ENCODE measurements around the gene FAM43B. TPM values are rescaled to one million over a fixed set of nuclear protein-coding genes. Genes with fewer than 3 reads are reported as not detected.
A peak's percentile ranks its signal among the peaks of the same experiment; 100 is the strongest.

FAM43B gene
- total RNA-seq, 6 donors from 2014 or later, result 0.23 to 1.2 (median 0.30) TPM; not detected in 3

DNA sequence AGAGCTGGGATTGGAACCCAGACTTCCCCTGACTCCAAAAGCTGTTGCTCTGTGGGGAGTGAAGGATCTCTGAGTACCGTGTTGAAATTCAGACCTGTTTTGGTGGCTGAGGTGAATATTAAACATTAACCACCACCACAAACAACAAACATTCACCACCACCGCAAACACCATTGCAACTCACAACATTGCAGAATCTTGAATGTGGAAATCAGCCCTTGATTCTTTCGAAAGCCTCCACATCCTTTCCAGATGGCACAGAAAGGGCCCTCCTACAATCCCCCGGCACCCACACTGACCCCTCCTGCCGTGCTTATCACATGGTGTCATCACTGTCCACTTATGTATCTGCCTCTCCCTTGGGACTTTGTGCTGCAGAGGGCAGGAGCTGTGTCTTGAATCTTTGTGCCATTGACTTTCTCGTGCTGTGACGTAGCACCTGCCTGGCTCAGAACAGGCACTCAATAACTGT is 38.0 kb downstream of the FAM43B start:
- peak in 1 of 2 donors; percentile 40 for ATAC-seq (ENCODE audit: low FRiP score in 2 of 2)
- peak in 1 of 2 donors; percentile 57 for DNase-seq
- no peaks in the 10 kb centered on the region for H3K36me3 ChIP-seq
- H3K27me3 ChIP-seq, result peaks cover 0 to 8% (median 0%) of the 10 kb centered on the region in 4 donors
- H3K9me3 ChIP-seq, result no peaks in the 10 kb centered on the region
- WGBS, 2 donors, result 17 to 27% methylated on average over 7 of the region's 7 CpGs
- TF ChIP-seq POLR2AphosphoS5 (IDR thresholded peaks at IDR 0.05), result no peak
- no peak for TF ChIP-seq CTCF (IDR thresholded peaks at IDR 0.05)
- no peak for TF ChIP-seq EP300 (IDR thresholded peaks at IDR 0.05)
- TF ChIP-seq POLR2A (IDR thresholded peaks at IDR 0.05), result no peak
- peaks cover 0 to 14% (median 6%) of the 10 kb centered on the region in 4 donors for H3K4me1 ChIP-seq
- peak overlapping the region in 1 of 4 donors; percentile 34 for H3K4me3 ChIP-seq
- peak overlapping the region in 3 of 4 donors; percentile 67 to 79 (median 78) for H3K27ac ChIP-seq

DNA sequence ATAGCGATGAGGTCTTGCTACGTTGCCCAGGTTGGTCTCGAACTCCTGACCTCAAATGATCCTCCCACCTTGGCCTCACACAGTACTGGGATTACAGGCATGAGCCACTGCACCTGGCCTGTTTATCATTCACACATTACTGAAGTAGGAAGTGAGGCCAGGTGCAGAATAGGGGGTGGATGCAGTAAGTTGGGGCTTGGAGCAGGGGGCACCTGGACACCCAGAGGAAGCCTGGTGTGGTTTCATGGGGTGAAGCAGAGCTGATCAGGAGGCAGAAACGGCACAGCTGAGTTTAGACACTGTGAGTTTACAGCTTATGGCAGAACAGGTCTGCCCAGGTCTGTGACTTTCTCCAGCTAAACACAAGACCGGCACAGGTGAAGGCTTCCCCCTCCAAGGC is 41.4 kb downstream of the FAM43B start:
- DNase-seq (no peak), ATAC-seq (ENCODE audit: low FRiP score in 2 of 2) (no peak)
- no peak for TF ChIP-seq EP300 (IDR thresholded peaks at IDR 0.05)
- no peak for TF ChIP-seq POLR2A (IDR thresholded peaks at IDR 0.05)
- no peak for TF ChIP-seq POLR2AphosphoS5 (IDR thresholded peaks at IDR 0.05)
- TF ChIP-seq CTCF (IDR thresholded peaks at IDR 0.05), result no peak
- Histone ChIP-seq H3K27ac (no peak overlapping the region), H3K4me3 (no peak overlapping the region), H3K36me3 (no peaks in the 10 kb centered on the region), H3K9me3 (no peaks in the 10 kb centered on the region), H3K27me3 (peaks cover 0 to 4% (median 0%) of the 10 kb centered on the region in 4 donors), H3K4me1 (peaks cover 0 to 13% (median 5%) of the 10 kb centered on the region in 4 donors)
- 86 to 93% methylated on average over 5 of the region's 5 CpGs for WGBS, 2 donors

GRCh38 chr1:20594746-20595145 is 42.4 kb downstream of the FAM43B start:
- WGBS, 2 donors, result 86 to 87% methylated on average over 14 of the region's 14 CpGs
- Histone ChIP-seq H3K4me1 (peaks cover 0 to 3% (median under 1%) of the 10 kb centered on the region in 4 donors), H3K27ac (no peak overlapping the region), H3K36me3 (no peaks in the 10 kb centered on the region), H3K9me3 (no peaks in the 10 kb centered on the region), H3K4me3 (no peak overlapping the region), H3K27me3 (no peaks in the 10 kb centered on the region)
- ATAC-seq (ENCODE audit: low FRiP score in 2 of 2) (no peak), DNase-seq (no peak)
- TF ChIP-seq POLR2AphosphoS5 (IDR thresholded peaks at IDR 0.05), result no peak
- no peak for TF ChIP-seq POLR2A (IDR thresholded peaks at IDR 0.05)
- no peak for TF ChIP-seq EP300 (IDR thresholded peaks at IDR 0.05)
- TF ChIP-seq CTCF (IDR thresholded peaks at IDR 0.05), result no peak

- H3K4me1 ChIP-seq, result no peaks in the 10 kb centered on the region
- TF ChIP-seq EP300 (IDR thresholded peaks at IDR 0.05), result no peak
- no peak for TF ChIP-seq CTCF (IDR thresholded peaks at IDR 0.05)
- no peak for TF ChIP-seq POLR2A (IDR thresholded peaks at IDR 0.05)
- TF ChIP-seq POLR2AphosphoS5 (IDR thresholded peaks at IDR 0.05), result no peak
- H3K36me3 ChIP-seq, result no peaks in the 10 kb centered on the region
- no peak for DNase-seq
- no peak overlapping the region for H3K4me3 ChIP-seq
- H3K27me3 ChIP-seq, result no peaks in the 10 kb centered on the region
- H3K27ac ChIP-seq, result peak overlapping the region in 1 of 4 donors; percentile 73
- no peaks in the 10 kb centered on the region for H3K9me3 ChIP-seq
- 48 to 65% methylated on average over 6 of the region's 6 CpGs for WGBS, 2 donors
- ATAC-seq (ENCODE audit: low FRiP score in 2 of 2), result no peak
Measured at GRCh38 chr1:20596106-20596505, 43.7 kb downstream of the FAM43B start.

GRCh38 chr1:20597650-20598049 is 45.3 kb downstream of the FAM43B start:
- H3K9me3 ChIP-seq, result no peaks in the 10 kb centered on the region
- H3K27me3 ChIP-seq, result no peaks in the 10 kb centered on the region
- no peak for ATAC-seq (ENCODE audit: low FRiP score in 2 of 2)
- DNase-seq, result no peak
- H3K27ac ChIP-seq, result peak overlapping the region in 2 of 4 donors; percentile 22 to 73
- 55 to 70% methylated on average over 3 of the region's 3 CpGs for WGBS, 2 donors
- no peaks in the 10 kb centered on the region for H3K4me1 ChIP-seq
- H3K36me3 ChIP-seq, result no peaks in the 10 kb centered on the region
- H3K4me3 ChIP-seq, result no peak overlapping the region
- TF ChIP-seq POLR2AphosphoS5 (IDR thresholded peaks at IDR 0.05) (no peak), EP300 (IDR thresholded peaks at IDR 0.05) (no peak), CTCF (IDR thresholded peaks at IDR 0.05) (no peak), POLR2A (IDR thresholded peaks at IDR 0.05) (no peak)

Measured in upper lobe of left lung (tissue), 6 donors.